Neural progenitor cell (in vitro differentiated cells): Measurements from ENCODE around the gene MEIS2. TPM values are rescaled to one million over a fixed set of nuclear protein-coding genes. Genes with fewer than 3 reads are reported as not detected.

Experiments used
- DNase-seq: peaks from one replicate; pipeline ENCODE4 v3.0.0-alpha.2; 2016; ENCODE audit warnings: low spot score
- H2AFZ ChIP-seq: fragments of 200-600 bp; sonication (generic); replicated peaks from 2 replicates; pipeline ENCODE4 v1.6.1; 2016; ENCODE audit warnings: antibody characterized with exemption
- H3F3A ChIP-seq: fragments of 200-600 bp; sonication (generic); 2 replicates; pipeline ENCODE4 v1.6.1; 2016; ENCODE audit warnings: antibody characterized with exemption, low read depth
- H3K27ac ChIP-seq: fragments of 200-600 bp; sonication (generic); 2 replicates; pipeline ENCODE4 v1.5.1; 2016; ENCODE audit warnings: mild to moderate bottlenecking
- H3K27me3 ChIP-seq: fragments of 200-600 bp; sonication (generic); 2 replicates; pipeline ENCODE4 v1.6.1; 2016; ENCODE audit warnings: mild to moderate bottlenecking, moderate library complexity
- H3K36me3 ChIP-seq: fragments of 200-600 bp; sonication (generic); 2 replicates; pipeline ENCODE4 v1.5.1; 2016
- H3K4me1 ChIP-seq: fragments of 200-600 bp; sonication (generic); 2 replicates; pipeline ENCODE4 v1.6.1; 2016; ENCODE audit warnings: mixed run types
- H3K4me2 ChIP-seq: fragments of 200-600 bp; sonication (generic); 2 replicates; pipeline ENCODE4 v1.6.1; 2016
- H3K4me3 ChIP-seq: fragments of 200-600 bp; sonication (generic); 2 replicates; pipeline ENCODE4 v1.5.1; 2016
- H3K79me2 ChIP-seq: fragments of 200-600 bp; sonication (generic); 2 replicates; pipeline ENCODE4 v1.6.1; 2016; ENCODE audit warnings: low read depth
- H3K9ac ChIP-seq: fragments of 200-600 bp; sonication (generic); 2 replicates; pipeline ENCODE4 v1.6.1; 2016
- H3K9me3 ChIP-seq: fragments of 200-600 bp; sonication (generic); 2 replicates; pipeline ENCODE4 v1.5.1; 2016; ENCODE audit warnings: low read depth
- H4K20me1 ChIP-seq: fragments of 200-600 bp; sonication (generic); 2 replicates; pipeline ENCODE4 v1.6.1; 2016; ENCODE audit warnings: low read depth
- H3K27ac Mint-ChIP-seq: 3 replicates; pipeline ENCODE4 v1.8.0; 2021; ENCODE audit warnings: mixed read lengths
- H3K27me3 Mint-ChIP-seq: 2 replicates; pipeline ENCODE4 v1.8.0; 2022; ENCODE audit warnings: low read depth, mild to moderate bottlenecking, inconsistent platforms, moderate library complexity, mixed read lengths; ENCODE audit not compliant: insufficient read depth
- H3K36me3 Mint-ChIP-seq: 3 replicates; pipeline ENCODE4 v1.8.0; 2021; ENCODE audit warnings: mixed read lengths
- H3K4me1 Mint-ChIP-seq: 3 replicates; pipeline ENCODE4 v1.8.0; 2021; ENCODE audit warnings: mixed read lengths
- H3K4me3 Mint-ChIP-seq: 3 replicates; pipeline ENCODE4 v1.8.0; 2021; ENCODE audit warnings: mild to moderate bottlenecking, moderate library complexity, mixed read lengths
- H3K9me3 Mint-ChIP-seq: 3 replicates; pipeline ENCODE4 v1.8.0; 2020; ENCODE audit warnings: mixed read lengths
- EZH2 ChIP-seq: fragments of 200-600 bp; sonication (generic); IDR thresholded peaks from 2 replicates; pipeline ENCODE4 v1.6.1; 2017; ENCODE audit warnings: antibody characterized with exemption, mild to moderate bottlenecking, moderate library complexity
- EZH2phosphoT487 ChIP-seq: fragments of 200-600 bp; sonication (generic); IDR thresholded peaks from 2 replicates; pipeline ENCODE4 v1.6.1; 2017; ENCODE audit warnings: antibody characterized with exemption
- total RNA-seq: library from RNA; depleted of rRNA; stranded (reverse); fragments of >200 nt; gene quantifications from 2 replicates; pipeline ENCODE4 v1.2.3, GENCODE V29; 2015; ENCODE audit warnings: low replicate concordance
- TF ChIP-seq, protein P1 (sequence below): fragments of 200-600 bp; sonication (generic); IDR thresholded peaks from 2 replicates; pipeline ENCODE4 v1.5.1; 2017; ENCODE audit warnings: antibody characterized with exemption, mild to moderate bottlenecking

Gene MEIS2
- total RNA-seq, 1 donor from 2014 or later, result 18.3 TPM

DNA sequence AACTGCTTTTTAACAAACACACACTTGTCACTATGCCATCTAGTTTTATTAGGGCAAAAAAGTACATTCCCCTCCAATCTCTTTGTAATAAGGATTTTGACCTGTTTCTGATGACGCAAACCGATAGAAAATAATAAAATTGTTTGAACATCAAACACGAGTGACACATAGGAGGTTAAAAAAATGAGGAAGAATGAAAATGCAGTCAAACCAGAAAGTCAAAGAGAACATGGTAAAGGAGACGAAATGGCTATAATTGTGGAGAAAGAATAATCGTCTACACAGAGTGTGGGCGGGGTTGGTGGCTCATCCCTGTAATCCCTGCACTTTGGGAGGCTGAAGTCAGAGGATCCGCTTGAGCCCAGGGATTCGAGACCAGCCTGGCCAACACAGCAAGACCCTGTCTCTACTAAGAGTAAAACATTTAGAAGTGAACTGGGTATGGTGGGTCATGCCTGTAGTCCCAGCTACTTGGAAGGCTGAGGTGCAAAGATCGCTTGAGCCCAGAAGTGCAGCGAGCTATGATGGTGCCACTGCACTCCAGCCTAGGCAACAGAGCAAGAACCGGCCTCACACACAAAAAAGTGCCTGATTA, 83.2 kb downstream of the MEIS2 start:
- Mint-ChIP-seq H3K4me3 (no peak overlapping the region), H3K27ac (no peak overlapping the region), H3K36me3 (peaks cover 2% of the 10 kb centered on the region), H3K4me1 (peaks cover 51% of the 10 kb centered on the region), H3K27me3 (no peaks in the 10 kb centered on the region), H3K9me3 (peaks cover 5% of the 10 kb centered on the region)
- H3F3A ChIP-seq, result no peaks in the 10 kb centered on the region
- TF ChIP-seq, protein P1, sequence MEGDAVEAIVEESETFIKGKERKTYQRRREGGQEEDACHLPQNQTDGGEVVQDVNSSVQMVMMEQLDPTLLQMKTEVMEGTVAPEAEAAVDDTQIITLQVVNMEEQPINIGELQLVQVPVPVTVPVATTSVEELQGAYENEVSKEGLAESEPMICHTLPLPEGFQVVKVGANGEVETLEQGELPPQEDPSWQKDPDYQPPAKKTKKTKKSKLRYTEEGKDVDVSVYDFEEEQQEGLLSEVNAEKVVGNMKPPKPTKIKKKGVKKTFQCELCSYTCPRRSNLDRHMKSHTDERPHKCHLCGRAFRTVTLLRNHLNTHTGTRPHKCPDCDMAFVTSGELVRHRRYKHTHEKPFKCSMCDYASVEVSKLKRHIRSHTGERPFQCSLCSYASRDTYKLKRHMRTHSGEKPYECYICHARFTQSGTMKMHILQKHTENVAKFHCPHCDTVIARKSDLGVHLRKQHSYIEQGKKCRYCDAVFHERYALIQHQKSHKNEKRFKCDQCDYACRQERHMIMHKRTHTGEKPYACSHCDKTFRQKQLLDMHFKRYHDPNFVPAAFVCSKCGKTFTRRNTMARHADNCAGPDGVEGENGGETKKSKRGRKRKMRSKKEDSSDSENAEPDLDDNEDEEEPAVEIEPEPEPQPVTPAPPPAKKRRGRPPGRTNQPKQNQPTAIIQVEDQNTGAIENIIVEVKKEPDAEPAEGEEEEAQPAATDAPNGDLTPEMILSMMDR, result no peak
- TF ChIP-seq EZH2 (no peak), EZH2phosphoT487 (no peak)
- no peaks in the 10 kb centered on the region for H4K20me1 ChIP-seq
- peaks cover 28% of the 10 kb centered on the region for H3K4me1 ChIP-seq
- H3K36me3 ChIP-seq, result no peaks in the 10 kb centered on the region
- no peaks in the 10 kb centered on the region for H3K27me3 ChIP-seq
- no peak overlapping the region for H3K4me2 ChIP-seq
- DNase-seq, result no peak
- no peaks in the 10 kb centered on the region for H3K79me2 ChIP-seq
- no peaks in the 10 kb centered on the region for H3K9me3 ChIP-seq
- H2AFZ ChIP-seq, result no peak overlapping the region
- no peak overlapping the region for H3K27ac ChIP-seq
- H3K4me3 ChIP-seq, result no peak overlapping the region
- H3K9ac ChIP-seq, result no peak overlapping the region

DNA sequence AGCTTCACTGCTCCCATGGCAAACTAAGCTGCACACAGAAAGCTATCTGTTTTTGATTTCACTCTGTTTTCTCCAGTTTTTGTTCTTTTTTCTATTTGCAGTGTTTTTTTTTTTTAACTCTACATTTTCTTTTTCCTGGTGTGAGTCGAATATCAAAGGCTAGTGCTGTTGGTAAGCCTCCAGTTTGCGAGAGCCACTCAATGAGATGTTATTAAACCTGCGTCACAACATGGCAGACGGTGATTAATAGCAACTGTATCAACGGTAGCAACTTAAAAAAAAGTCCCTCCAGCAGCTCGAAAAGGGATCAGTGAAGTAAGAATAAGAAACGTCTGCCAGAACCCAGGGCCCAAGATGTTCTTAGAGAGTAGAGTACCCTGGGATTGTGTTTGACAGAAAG, 84.1 kb downstream of the MEIS2 start:
- no peaks in the 10 kb centered on the region for H3K27me3 Mint-ChIP-seq
- no peaks in the 10 kb centered on the region for H3F3A ChIP-seq
- H3K79me2 ChIP-seq, result no peaks in the 10 kb centered on the region
- no peak for DNase-seq
- no peak overlapping the region for H3K4me3 Mint-ChIP-seq
- no peak overlapping the region for H3K4me3 ChIP-seq
- no peak overlapping the region for H3K9ac ChIP-seq
- H3K4me2 ChIP-seq, result no peak overlapping the region
- H3K9me3 Mint-ChIP-seq, result peaks cover 3% of the 10 kb centered on the region
- H3K27ac ChIP-seq, result no peak overlapping the region
- H3K4me1 ChIP-seq, result peaks cover 28% of the 10 kb centered on the region
- H3K36me3 ChIP-seq, result no peaks in the 10 kb centered on the region
- H3K27me3 ChIP-seq, result no peaks in the 10 kb centered on the region
- peaks cover 2% of the 10 kb centered on the region for H3K36me3 Mint-ChIP-seq
- no peak overlapping the region for H2AFZ ChIP-seq
- H3K9me3 ChIP-seq, result no peaks in the 10 kb centered on the region
- H3K4me1 Mint-ChIP-seq, result peaks cover 50% of the 10 kb centered on the region
- no peak overlapping the region for H3K27ac Mint-ChIP-seq
- TF ChIP-seq EZH2 (no peak), EZH2phosphoT487 (no peak)
- TF ChIP-seq, protein P1, result no peak
- no peaks in the 10 kb centered on the region for H4K20me1 ChIP-seq

DNA sequence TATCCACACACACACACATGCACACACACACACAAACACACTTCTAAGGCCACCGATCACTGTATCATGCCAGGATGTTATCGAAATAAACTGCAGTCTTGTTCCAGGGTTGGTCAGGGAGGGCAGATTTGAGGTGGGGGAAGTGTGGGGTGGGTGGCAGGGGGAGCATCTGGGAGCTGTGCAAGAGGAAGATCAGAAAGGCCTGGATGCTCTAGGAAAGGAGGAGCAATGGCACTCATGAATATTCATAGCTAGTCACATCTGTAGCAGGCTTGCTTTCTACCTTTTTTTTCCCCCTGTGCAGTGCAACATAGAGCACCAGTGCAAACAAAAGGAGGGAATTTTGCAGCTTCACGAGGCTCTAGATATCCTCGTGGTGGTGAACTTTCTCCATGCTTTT, 84.9 kb downstream of the MEIS2 start:
- Histone ChIP-seq H3K4me2 (peak overlapping the region; percentile 23), H4K20me1 (no peaks in the 10 kb centered on the region), H3K79me2 (no peaks in the 10 kb centered on the region), H3F3A (no peaks in the 10 kb centered on the region), H3K36me3 (no peaks in the 10 kb centered on the region), H3K4me3 (no peak overlapping the region), H3K9ac (no peak overlapping the region), H2AFZ (no peak overlapping the region), H3K27ac (no peak overlapping the region), H3K4me1 (peaks cover 28% of the 10 kb centered on the region), H3K27me3 (no peaks in the 10 kb centered on the region), H3K9me3 (no peaks in the 10 kb centered on the region)
- no peaks in the 10 kb centered on the region for H3K9me3 Mint-ChIP-seq
- no peaks in the 10 kb centered on the region for H3K27me3 Mint-ChIP-seq
- peak overlapping the region; percentile 52 for H3K4me3 Mint-ChIP-seq
- TF ChIP-seq EZH2phosphoT487, result no peak
- TF ChIP-seq, protein P1, result no peak
- peak; percentile 43 for DNase-seq
- peaks cover 46% of the 10 kb centered on the region for H3K4me1 Mint-ChIP-seq
- peaks cover 5% of the 10 kb centered on the region for H3K36me3 Mint-ChIP-seq
- H3K27ac Mint-ChIP-seq, result peak overlapping the region; percentile 18
